ENCODE measurements around the gene GPR55. TPM values are rescaled to one million over a fixed set of nuclear protein-coding genes. Genes with fewer than 3 reads are reported as not detected.

GPR55 gene
- total and polyA plus RNA-seq, 2 of the 8 experiments (the other 6 are each of a cell fraction or from before 2014, with no cell fraction given) = not detected

DNA sequence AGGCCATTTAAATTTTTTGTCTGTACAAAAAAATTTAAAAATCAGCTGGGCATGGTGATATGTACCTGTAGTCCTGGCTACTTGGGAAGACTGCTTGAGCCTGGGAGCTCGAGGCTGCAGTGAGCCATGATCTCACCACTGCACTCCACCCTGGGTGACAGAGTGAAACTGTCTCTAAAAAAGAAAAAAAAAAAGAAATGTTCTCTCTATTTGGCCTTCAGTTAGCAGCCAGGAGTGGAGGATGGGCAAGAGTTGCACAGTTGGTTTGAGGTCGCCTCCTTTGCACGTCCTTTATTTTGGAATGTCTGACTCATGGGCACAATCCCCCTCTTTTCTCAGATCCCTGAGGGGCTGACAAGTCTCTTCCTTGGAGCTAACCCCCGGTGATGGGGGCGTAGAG, 34.0 kb downstream of the GPR55 start (continued):
- TF ChIP-seq, protein P1, sequence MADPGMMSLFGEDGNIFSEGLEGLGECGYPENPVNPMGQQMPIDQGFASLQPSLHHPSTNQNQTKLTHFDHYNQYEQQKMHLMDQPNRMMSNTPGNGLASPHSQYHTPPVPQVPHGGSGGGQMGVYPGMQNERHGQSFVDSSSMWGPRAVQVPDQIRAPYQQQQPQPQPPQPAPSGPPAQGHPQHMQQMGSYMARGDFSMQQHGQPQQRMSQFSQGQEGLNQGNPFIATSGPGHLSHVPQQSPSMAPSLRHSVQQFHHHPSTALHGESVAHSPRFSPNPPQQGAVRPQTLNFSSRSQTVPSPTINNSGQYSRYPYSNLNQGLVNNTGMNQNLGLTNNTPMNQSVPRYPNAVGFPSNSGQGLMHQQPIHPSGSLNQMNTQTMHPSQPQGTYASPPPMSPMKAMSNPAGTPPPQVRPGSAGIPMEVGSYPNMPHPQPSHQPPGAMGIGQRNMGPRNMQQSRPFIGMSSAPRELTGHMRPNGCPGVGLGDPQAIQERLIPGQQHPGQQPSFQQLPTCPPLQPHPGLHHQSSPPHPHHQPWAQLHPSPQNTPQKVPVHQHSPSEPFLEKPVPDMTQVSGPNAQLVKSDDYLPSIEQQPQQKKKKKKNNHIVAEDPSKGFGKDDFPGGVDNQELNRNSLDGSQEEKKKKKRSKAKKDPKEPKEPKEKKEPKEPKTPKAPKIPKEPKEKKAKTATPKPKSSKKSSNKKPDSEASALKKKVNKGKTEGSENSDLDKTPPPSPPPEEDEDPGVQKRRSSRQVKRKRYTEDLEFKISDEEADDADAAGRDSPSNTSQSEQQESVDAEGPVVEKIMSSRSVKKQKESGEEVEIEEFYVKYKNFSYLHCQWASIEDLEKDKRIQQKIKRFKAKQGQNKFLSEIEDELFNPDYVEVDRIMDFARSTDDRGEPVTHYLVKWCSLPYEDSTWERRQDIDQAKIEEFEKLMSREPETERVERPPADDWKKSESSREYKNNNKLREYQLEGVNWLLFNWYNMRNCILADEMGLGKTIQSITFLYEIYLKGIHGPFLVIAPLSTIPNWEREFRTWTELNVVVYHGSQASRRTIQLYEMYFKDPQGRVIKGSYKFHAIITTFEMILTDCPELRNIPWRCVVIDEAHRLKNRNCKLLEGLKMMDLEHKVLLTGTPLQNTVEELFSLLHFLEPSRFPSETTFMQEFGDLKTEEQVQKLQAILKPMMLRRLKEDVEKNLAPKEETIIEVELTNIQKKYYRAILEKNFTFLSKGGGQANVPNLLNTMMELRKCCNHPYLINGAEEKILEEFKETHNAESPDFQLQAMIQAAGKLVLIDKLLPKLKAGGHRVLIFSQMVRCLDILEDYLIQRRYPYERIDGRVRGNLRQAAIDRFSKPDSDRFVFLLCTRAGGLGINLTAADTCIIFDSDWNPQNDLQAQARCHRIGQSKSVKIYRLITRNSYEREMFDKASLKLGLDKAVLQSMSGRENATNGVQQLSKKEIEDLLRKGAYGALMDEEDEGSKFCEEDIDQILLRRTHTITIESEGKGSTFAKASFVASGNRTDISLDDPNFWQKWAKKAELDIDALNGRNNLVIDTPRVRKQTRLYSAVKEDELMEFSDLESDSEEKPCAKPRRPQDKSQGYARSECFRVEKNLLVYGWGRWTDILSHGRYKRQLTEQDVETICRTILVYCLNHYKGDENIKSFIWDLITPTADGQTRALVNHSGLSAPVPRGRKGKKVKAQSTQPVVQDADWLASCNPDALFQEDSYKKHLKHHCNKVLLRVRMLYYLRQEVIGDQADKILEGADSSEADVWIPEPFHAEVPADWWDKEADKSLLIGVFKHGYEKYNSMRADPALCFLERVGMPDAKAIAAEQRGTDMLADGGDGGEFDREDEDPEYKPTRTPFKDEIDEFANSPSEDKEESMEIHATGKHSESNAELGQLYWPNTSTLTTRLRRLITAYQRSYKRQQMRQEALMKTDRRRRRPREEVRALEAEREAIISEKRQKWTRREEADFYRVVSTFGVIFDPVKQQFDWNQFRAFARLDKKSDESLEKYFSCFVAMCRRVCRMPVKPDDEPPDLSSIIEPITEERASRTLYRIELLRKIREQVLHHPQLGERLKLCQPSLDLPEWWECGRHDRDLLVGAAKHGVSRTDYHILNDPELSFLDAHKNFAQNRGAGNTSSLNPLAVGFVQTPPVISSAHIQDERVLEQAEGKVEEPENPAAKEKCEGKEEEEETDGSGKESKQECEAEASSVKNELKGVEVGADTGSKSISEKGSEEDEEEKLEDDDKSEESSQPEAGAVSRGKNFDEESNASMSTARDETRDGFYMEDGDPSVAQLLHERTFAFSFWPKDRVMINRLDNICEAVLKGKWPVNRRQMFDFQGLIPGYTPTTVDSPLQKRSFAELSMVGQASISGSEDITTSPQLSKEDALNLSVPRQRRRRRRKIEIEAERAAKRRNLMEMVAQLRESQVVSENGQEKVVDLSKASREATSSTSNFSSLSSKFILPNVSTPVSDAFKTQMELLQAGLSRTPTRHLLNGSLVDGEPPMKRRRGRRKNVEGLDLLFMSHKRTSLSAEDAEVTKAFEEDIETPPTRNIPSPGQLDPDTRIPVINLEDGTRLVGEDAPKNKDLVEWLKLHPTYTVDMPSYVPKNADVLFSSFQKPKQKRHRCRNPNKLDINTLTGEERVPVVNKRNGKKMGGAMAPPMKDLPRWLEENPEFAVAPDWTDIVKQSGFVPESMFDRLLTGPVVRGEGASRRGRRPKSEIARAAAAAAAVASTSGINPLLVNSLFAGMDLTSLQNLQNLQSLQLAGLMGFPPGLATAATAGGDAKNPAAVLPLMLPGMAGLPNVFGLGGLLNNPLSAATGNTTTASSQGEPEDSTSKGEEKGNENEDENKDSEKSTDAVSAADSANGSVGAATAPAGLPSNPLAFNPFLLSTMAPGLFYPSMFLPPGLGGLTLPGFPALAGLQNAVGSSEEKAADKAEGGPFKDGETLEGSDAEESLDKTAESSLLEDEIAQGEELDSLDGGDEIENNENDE (IDR thresholded peaks at IDR 0.05; ENCODE audit: insufficient replicate concordance, low read length) = no peak
- TF ChIP-seq CEBPB (IDR thresholded peaks at IDR 0.05; ENCODE audit: low read depth, low read length) = no peak
- TF ChIP-seq SP2 (IDR thresholded peaks at IDR 0.05; ENCODE audit: low read length) = no peak
- no peak for TF ChIP-seq HDAC2 (IDR thresholded peaks at IDR 0.05; ENCODE audit: borderline replicate concordance in 1 of 2, low read depth in 2 of 2, low read length in 2 of 2)
- TF ChIP-seq, protein P2, sequence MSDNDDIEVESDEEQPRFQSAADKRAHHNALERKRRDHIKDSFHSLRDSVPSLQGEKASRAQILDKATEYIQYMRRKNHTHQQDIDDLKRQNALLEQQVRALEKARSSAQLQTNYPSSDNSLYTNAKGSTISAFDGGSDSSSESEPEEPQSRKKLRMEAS (IDR thresholded peaks at IDR 0.05) = no peak
- no peak for TF ChIP-seq JUND (IDR thresholded peaks at IDR 0.05; ENCODE audit: low read length)

Data from H1 (cell line).